ES-I3 (cell line): ENCODE data around the gene GNG4.

ENCODE experiments used
- H3K36me3 ChIP-seq: 2 replicates; pipeline ENCODE4 v1.6.1; 2013; ENCODE audit warnings: mild to moderate bottlenecking, low read length, control low read depth, moderate library complexity; ENCODE audit not compliant: insufficient read depth
- H3K4me1 ChIP-seq: 2 replicates; pipeline ENCODE4 v1.6.1; 2013; ENCODE audit warnings: mild to moderate bottlenecking, control low read depth, low read length; ENCODE audit not compliant: insufficient read depth
- H3K9ac ChIP-seq: 2 replicates; pipeline ENCODE4 v1.6.1; 2013; ENCODE audit warnings: low read depth, mild to moderate bottlenecking, low read length, moderate library complexity
- H3K9me3 ChIP-seq: 2 replicates; pipeline ENCODE4 v1.6.1; 2013; ENCODE audit warnings: mild to moderate bottlenecking, low read length, moderate library complexity; ENCODE audit not compliant: control insufficient read depth, insufficient read depth

Gene GNG4

DNA sequence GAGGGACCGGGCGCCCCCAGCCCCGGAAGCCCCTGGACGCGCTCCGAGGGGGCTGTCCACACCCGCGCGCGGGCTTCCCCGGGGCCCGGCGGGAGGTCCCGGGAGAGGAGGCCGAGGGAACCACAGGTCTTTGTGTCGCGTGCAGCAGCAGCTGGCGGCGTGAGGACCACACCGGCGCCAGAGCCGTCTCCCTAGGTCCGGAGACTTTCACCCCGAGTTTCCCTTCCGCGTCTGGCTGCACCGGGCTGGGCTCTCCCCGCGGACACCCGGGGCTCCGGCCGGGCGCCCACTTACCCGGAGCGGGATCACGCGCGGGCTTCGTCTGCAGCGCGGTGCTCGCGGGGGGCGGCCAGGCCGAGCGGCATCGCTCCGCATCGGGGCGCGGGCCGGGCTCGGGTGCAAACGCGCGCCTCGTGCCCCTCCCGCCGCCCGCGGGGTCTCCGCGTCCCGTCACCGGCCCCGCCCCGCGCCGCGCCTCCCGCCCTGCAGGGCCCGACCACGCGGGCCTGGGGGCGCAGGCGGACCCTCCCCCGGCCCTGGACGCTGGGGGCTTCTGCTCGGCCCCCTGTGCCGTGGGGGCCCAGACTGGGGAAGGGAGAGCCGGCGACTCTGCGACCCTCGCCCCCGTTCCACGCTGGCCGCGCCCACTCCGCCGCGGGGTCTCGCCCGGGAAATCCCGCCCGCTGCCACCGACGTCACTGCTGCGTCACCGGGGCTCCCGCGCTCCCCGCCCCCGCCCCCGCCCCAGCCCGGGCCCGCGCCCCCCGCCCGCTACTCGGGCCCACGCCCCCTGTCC lies at the start of gene GNG4:
GNG4 (minus strand) TSS at position 417 of the 796 bp plus-strand sequence. CDS start 65,946 bp downstream, outside the sequence.
- H3K9me3 ChIP-seq = no peaks in the 10 kb centered on the region
- peaks cover 12% of the 10 kb centered on the region; the same call in 1 of the 2 replicates for H3K4me1 ChIP-seq
- H3K36me3 ChIP-seq = no peaks in the 10 kb centered on the region; the same call in 1 of the 2 replicates
- peak within 1 kb of the TSS; percentile 70 for H3K9ac ChIP-seq

DNA sequence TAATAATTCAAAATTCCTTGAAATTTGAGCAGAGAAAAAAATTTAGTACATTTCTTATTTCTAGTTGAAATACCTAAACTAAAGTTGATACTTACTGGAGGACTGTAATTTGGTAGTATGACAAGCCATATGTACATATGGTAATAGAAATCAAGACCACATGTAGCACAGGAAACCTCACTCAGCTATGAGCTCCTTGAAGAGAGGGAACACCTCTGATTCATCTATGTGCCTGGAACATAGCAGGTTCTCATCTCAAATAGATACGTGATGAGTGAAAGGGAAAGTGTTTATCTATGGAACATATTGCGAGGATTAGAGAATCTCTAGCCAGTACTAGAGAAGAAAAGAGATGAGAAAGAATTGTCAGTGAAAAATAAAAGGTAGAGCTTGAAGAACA lies 47.9 kb upstream of the GNG4 start:
- Histone ChIP-seq H3K4me1 (no peaks in the 10 kb centered on the region), H3K9ac (no peak overlapping the region), H3K9me3 (no peaks in the 10 kb centered on the region), H3K36me3 (no peaks in the 10 kb centered on the region)

- no peaks in the 10 kb centered on the region for H3K36me3 ChIP-seq
- no peaks in the 10 kb centered on the region for H3K9me3 ChIP-seq
- no peaks in the 10 kb centered on the region for H3K4me1 ChIP-seq
- no peak overlapping the region for H3K9ac ChIP-seq
Measured at GRCh38 chr1:235689356-235689755, 39.8 kb upstream of the GNG4 start.

- H3K4me1 ChIP-seq = no peaks in the 10 kb centered on the region
- no peaks in the 10 kb centered on the region for H3K36me3 ChIP-seq
- no peak overlapping the region for H3K9ac ChIP-seq
- H3K9me3 ChIP-seq = no peaks in the 10 kb centered on the region
Measured at GRCh38 chr1:235688096-235688495, 38.5 kb upstream of the GNG4 start.

DNA sequence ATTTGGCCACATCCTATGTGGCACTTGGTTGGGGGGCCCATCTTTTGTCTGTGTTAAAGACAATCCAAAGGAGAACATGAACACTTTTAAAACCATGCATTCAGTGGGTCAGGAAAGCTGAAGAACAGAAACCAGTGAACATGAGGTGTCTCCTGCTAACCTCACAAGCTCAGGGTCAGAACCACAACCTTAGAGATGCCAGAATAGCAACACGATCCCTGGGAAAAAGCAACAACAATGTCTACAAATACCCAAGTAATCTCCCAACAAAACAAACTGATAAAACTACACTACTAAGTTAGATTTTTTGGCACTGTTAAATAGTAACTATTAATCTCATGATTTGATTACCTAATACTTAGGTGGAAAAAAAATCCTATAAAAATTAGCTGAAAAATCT lies 34.1 kb upstream of the GNG4 start:
- no peaks in the 10 kb centered on the region; the same call in 1 of the 2 replicates for H3K4me1 ChIP-seq
- H3K36me3 ChIP-seq = no peaks in the 10 kb centered on the region
- no peaks in the 10 kb centered on the region for H3K9me3 ChIP-seq
- H3K9ac ChIP-seq = no peak overlapping the region

DNA sequence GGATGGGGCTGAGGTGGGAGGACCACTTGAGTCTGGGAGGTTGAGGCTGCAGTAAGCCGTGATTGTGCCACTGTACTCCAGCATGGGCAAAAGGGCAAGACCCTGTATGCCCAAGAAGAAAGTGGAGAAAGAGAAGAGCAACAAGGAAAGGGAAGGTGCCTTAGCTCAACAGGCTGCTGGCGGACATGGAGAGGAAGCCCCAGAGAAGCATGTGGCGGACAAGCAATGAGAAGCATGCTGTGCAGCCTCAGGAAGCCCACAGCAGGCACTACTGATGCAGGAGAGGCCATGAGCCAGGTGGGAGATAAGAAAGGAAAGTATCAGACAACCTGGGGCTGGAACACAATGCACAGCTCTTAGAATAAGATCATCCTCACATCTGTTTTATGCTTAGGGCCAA lies 32.6 kb upstream of the GNG4 start:
- Histone ChIP-seq H3K9me3 (no peaks in the 10 kb centered on the region), H3K36me3 (no peaks in the 10 kb centered on the region), H3K4me1 (no peaks in the 10 kb centered on the region; the same call in 1 of the 2 replicates), H3K9ac (no peak overlapping the region)

GRCh38 chr1:235679644-235680043 lies 30.1 kb upstream of the GNG4 start:
- H3K9ac ChIP-seq = no peak overlapping the region

DNA sequence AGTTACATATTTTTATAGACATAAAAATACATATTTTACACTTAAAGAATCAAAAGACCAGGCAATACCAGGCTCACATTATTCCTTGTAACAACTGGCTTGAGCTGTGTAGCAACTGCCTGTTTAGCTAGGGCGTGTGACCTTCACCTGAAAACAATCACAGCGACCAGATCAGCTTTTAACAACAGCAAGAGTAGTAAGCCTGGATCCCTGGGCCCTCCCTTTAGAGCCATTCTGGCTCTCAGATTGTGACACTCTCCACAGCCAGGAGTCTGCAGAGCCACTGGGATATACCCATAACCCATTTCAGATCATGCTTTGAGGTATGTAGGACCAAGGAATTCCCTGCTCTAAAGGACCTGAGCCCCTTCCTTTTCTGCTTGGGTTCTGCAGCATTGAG lies 29.4 kb upstream of the GNG4 start:
- Histone ChIP-seq H3K4me1 (no peaks in the 10 kb centered on the region; the same call in 1 of the 2 replicates), H3K9ac (no peak overlapping the region), H3K9me3 (peaks cover 14% of the 10 kb centered on the region), H3K36me3 (no peaks in the 10 kb centered on the region)

More at GRCh38 chr1:235679644-235680043, 30.1 kb upstream of the GNG4 start:
- H3K36me3 ChIP-seq = no peaks in the 10 kb centered on the region
- H3K9me3 ChIP-seq = peaks cover 12% of the 10 kb centered on the region
- H3K4me1 ChIP-seq = no peaks in the 10 kb centered on the region; the same call in 1 of the 2 replicates

- Histone ChIP-seq H3K9me3 (peaks cover 29% of the 10 kb centered on the region), H3K9ac (no peak overlapping the region), H3K4me1 (no peaks in the 10 kb centered on the region; the same call in 1 of the 2 replicates), H3K36me3 (no peaks in the 10 kb centered on the region; the same call in 1 of the 2 replicates)
Measured at GRCh38 chr1:235675152-235675890, 25.7 kb upstream of the GNG4 start.

DNA sequence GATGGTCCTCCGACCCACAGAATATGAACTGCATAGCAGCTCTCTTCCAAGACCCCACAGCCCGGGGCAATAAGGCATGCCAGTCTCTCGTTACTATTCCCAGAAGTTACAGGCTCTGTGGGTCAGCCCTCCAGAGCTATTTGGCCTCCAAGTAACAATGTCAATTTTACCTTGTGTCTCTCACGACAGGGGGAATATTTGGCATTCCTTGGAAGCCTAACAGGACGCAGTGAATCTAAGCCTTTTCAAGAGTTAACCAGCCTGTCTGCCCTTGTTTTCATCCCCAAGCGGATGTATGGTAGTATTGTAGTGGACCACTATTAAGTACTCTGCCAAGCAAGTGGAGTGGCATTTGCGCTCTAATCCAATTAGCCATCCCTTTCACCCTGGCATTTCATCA lies 24.4 kb upstream of the GNG4 start:
- H3K9ac ChIP-seq = no peak overlapping the region
- no peaks in the 10 kb centered on the region; the same call in 1 of the 2 replicates for H3K36me3 ChIP-seq
- no peaks in the 10 kb centered on the region; the same call in 1 of the 2 replicates for H3K4me1 ChIP-seq
- H3K9me3 ChIP-seq = peaks cover 39% of the 10 kb centered on the region

- no peaks in the 10 kb centered on the region for H3K4me1 ChIP-seq
- H3K9me3 ChIP-seq = peaks cover 39% of the 10 kb centered on the region
- no peak overlapping the region for H3K9ac ChIP-seq
- H3K36me3 ChIP-seq = no peaks in the 10 kb centered on the region; the same call in 1 of the 2 replicates
Measured at GRCh38 chr1:235671992-235672391, 22.4 kb upstream of the GNG4 start.

GRCh38 chr1:235670157-235670776 lies 20.7 kb upstream of the GNG4 start:
- H3K9ac ChIP-seq = no peak overlapping the region
- H3K9me3 ChIP-seq = peaks cover 32% of the 10 kb centered on the region
- H3K4me1 ChIP-seq = no peaks in the 10 kb centered on the region

DNA sequence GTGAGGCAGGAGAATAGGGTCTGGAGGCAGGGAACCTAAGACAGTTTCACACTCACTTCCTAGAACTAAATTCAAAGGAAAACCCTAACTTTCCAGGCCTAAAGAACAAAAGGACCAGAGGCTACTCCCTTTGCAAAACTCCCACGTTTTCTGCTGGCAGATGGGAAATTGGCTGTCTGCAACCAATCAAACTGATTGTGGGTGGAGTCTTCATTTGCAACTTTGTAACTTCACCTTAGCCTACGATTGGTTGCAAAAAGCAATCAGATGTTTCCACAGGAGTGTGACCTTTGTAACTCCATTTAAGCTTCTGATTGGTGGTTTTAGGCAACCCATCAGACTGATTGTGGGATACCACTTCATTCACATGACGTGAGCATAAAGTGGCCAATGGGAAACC lies 19.7 kb upstream of the GNG4 start:
- Histone ChIP-seq H3K36me3 (no peaks in the 10 kb centered on the region; the same call in 1 of the 2 replicates), H3K9ac (no peak overlapping the region), H3K9me3 (peaks cover 26% of the 10 kb centered on the region), H3K4me1 (no peaks in the 10 kb centered on the region)

More at GRCh38 chr1:235670157-235670776, 20.7 kb upstream of the GNG4 start:
- H3K36me3 ChIP-seq = no peaks in the 10 kb centered on the region; the same call in 1 of the 2 replicates

DNA sequence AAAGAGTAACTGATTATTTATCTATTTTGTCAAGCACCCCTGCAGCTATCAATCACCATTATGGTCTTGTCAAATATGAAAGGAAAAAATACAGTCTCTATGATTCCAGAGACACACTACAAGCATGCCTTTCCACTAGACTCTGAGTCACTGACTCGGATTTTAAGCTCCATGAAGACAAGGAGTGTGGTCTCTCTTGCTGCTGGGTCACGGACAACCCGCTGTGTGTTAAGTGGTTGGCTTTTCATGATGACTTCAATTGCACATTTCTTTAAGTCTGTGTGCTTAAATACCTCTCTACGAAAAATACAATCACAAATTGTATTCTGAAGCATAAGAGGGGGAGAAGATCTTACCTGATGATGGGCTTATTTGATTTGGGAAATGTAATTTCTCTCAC lies 14.0 kb upstream of the GNG4 start:
- Histone ChIP-seq H3K9me3 (no peaks in the 10 kb centered on the region), H3K4me1 (peaks cover 10% of the 10 kb centered on the region; the same call in 1 of the 2 replicates), H3K36me3 (no peaks in the 10 kb centered on the region), H3K9ac (no peak overlapping the region)
